PFSK-1 (cell line): ENCODE measurements around the gene TLN1.

Experiments
- FOXP2 ChIP-seq: optimal IDR thresholded peaks from 2 replicates; pipeline ENCODE3; 2011; ENCODE audit warnings: borderline replicate concordance, control low read depth, inconsistent platforms; ENCODE audit not compliant: insufficient read depth; ENCODE audit errors: extremely low read length, extremely low read depth
- POLR2AphosphoS5 ChIP-seq: IDR thresholded peaks from 2 replicates; pipeline ENCODE4 v1.6.1; 2012; ENCODE audit warnings: low read depth, mild to moderate bottlenecking, control low read depth, low read length, moderate library complexity
- SIN3A ChIP-seq: IDR thresholded peaks from 2 replicates; pipeline ENCODE4 v1.6.1; 2012; ENCODE audit warnings: mild to moderate bottlenecking, low read length, moderate library complexity, borderline replicate concordance; ENCODE audit not compliant: insufficient read depth
- TAF1 ChIP-seq: IDR thresholded peaks from 2 replicates; pipeline ENCODE4 v1.6.1; 2012; ENCODE audit warnings: low read length, control low read depth, borderline replicate concordance; ENCODE audit not compliant: insufficient read depth
- TF ChIP-seq, protein P1 (sequence below), 2 experiments: IDR thresholded peaks; 2 replicates each; pipeline versions ENCODE4 v1.6.1 to v1.8.0; 2011 to 2012; ENCODE audit warnings: low read depth in 2 of 2, low read length in 2 of 2, control low read depth in 1 of 2, inconsistent platforms in 1 of 2, mild to moderate bottlenecking in 1 of 2, moderate library complexity in 1 of 2; ENCODE audit not compliant: insufficient read depth in 1 of 2

DNA sequence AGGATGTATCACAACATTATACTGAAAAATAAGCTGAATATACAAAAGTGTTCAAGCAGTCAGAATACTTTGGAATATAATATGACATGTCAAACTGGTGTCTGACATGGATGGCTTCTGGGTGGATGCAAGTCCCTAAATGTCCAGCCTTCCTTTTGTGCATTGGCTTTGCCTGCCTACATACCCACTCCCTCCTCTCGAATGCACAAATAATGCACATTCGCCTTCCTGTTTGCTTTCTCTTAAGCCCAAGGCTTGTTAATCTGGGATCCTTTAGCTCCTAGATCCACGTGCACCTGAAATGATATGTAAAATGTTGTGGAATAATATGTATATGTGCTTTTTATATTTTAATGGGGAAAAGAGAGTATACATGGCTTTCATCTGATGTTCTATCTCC, 46.5 kb upstream of the TLN1 start:
- TF ChIP-seq, protein P1, sequence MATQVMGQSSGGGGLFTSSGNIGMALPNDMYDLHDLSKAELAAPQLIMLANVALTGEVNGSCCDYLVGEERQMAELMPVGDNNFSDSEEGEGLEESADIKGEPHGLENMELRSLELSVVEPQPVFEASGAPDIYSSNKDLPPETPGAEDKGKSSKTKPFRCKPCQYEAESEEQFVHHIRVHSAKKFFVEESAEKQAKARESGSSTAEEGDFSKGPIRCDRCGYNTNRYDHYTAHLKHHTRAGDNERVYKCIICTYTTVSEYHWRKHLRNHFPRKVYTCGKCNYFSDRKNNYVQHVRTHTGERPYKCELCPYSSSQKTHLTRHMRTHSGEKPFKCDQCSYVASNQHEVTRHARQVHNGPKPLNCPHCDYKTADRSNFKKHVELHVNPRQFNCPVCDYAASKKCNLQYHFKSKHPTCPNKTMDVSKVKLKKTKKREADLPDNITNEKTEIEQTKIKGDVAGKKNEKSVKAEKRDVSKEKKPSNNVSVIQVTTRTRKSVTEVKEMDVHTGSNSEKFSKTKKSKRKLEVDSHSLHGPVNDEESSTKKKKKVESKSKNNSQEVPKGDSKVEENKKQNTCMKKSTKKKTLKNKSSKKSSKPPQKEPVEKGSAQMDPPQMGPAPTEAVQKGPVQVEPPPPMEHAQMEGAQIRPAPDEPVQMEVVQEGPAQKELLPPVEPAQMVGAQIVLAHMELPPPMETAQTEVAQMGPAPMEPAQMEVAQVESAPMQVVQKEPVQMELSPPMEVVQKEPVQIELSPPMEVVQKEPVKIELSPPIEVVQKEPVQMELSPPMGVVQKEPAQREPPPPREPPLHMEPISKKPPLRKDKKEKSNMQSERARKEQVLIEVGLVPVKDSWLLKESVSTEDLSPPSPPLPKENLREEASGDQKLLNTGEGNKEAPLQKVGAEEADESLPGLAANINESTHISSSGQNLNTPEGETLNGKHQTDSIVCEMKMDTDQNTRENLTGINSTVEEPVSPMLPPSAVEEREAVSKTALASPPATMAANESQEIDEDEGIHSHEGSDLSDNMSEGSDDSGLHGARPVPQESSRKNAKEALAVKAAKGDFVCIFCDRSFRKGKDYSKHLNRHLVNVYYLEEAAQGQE (IDR thresholded peaks at IDR 0.05; ENCODE audit: insufficient read depth in 1 of 2, low read depth in 2 of 2, low read length in 2 of 2): no peak
- TF ChIP-seq TAF1 (no peak), SIN3A (no peak), POLR2AphosphoS5 (no peak), FOXP2 (no peak)
